ENCODE data around the gene EIF2B4. TPM values are rescaled to one million over a fixed set of nuclear protein-coding genes. Genes with fewer than 3 reads are reported as not detected.

EIF2B4 gene
- polyA plus RNA-seq, 2 of the 4 experiments (the other 2 are of a cell fraction): 62.8 to 73.5 TPM

- TF ChIP-seq, protein P1, sequence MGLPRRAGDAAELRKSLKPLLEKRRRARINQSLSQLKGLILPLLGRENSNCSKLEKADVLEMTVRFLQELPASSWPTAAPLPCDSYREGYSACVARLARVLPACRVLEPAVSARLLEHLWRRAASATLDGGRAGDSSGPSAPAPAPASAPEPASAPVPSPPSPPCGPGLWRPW (IDR thresholded peaks at IDR 0.05): no peak
- no peak for TF ChIP-seq CHD2 (IDR thresholded peaks at IDR 0.05; ENCODE audit: low read length, partially characterized antibody)
- peak; percentile 26; the same call in 1 of the 2 replicates for TF ChIP-seq PHF8 (IDR thresholded peaks at IDR 0.05; ENCODE audit: borderline replicate concordance, low read depth)
- TF ChIP-seq KDM5A (IDR thresholded peaks at IDR 0.05): no peak
These were observed 9.9 kb upstream of the EIF2B4 start (continued) for GRCh38 chr2:27379836-27380625.

DNA sequence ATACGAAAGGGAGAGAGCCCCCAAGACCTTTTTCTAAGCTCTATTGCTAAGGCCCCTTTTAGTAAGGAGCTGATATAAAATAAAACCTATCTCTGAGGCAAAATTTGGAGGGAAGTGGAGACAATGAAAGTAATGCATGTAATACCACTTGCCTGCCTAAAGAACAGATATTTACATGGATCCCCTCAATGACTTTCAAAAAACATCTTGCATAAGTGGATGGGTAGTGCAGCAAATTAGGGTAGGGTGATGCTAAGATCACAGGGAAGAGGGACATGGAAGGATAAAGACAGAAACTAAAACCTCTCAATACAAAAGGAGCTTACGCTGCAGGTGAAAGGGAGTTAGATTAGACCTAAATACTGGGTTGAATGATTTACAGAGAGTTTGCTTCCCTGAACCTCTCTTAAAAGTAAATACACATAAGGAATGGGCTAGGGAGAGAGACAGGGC is 9.3 kb upstream of the EIF2B4 start:
- H3K4me1 ChIP-seq: peaks cover 24% of the 10 kb centered on the region
- TF ChIP-seq POLR2AphosphoS2 (conservative IDR thresholded peaks at IDR 0.05; ENCODE audit: low read length) (0 out of 2 replicates have a peak, but pooled peaks have one; percentile 52), TP53 (CRISPR knock-in tag; IDR thresholded peaks at IDR 0.05) (peak; percentile 12; the same call in 1 of the 2 replicates), FOSL2 (IDR thresholded peaks at IDR 0.05) (no peak; the same call in 1 of the 2 replicates), FOSL2 (CRISPR knock-in tag; IDR thresholded peaks at IDR 0.05) (no peak), JUN (IDR thresholded peaks at IDR 0.05) (no peak), FOXS1 (CRISPR knock-in tag; IDR thresholded peaks at IDR 0.05) (no peak), EP300 (IDR thresholded peaks at IDR 0.05) (no peak), NR3C1 (IDR thresholded peaks at IDR 0.05) (no peak), PBX3 (IDR thresholded peaks at IDR 0.05) (no peak), NPAS2 (CRISPR knock-in tag; IDR thresholded peaks at IDR 0.05; ENCODE audit: borderline replicate concordance) (no peak), EHF (CRISPR knock-in tag; IDR thresholded peaks at IDR 0.05) (no peak), HMGXB4 (CRISPR knock-in tag; IDR thresholded peaks at IDR 0.05; ENCODE audit: borderline replicate concordance) (0 out of 2 replicates have a peak, but pooled peaks have one; percentile 49), EHMT2 (IDR thresholded peaks at IDR 0.05; ENCODE audit: low read depth) (no peak), CHD4 (IDR thresholded peaks at IDR 0.05; ENCODE audit: borderline replicate concordance) (no peak), FOSB (CRISPR knock-in tag; IDR thresholded peaks at IDR 0.05) (peak; percentile 71; the same call in 1 of the 2 replicates), HOXA7 (CRISPR knock-in tag; IDR thresholded peaks at IDR 0.05) (peak; percentile 69; the same call in 1 of the 2 replicates)
- TF ChIP-seq, protein P2, sequence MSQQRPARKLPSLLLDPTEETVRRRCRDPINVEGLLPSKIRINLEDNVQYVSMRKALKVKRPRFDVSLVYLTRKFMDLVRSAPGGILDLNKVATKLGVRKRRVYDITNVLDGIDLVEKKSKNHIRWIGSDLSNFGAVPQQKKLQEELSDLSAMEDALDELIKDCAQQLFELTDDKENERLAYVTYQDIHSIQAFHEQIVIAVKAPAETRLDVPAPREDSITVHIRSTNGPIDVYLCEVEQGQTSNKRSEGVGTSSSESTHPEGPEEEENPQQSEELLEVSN (IDR thresholded peaks at IDR 0.05; ENCODE audit: borderline replicate concordance, low read depth): no peak
- no peaks in the 10 kb centered on the region for H3K9me3 ChIP-seq
- peak overlapping the region; percentile 93 for H3K4me2 ChIP-seq
- FAIRE-seq: no peak
- POLR2A ChIA-PET: interaction anchor here (2.0 to 3.0 kb wide), 3 partner anchors 10 to 30 kb away, joined by 8 to 26 read pairs (median 18); partner anchors contain the start of genes EIF2B4, GTF3C2, PPM1G and SNX17
- no peak for ATAC-seq
- H3K4me3 ChIP-seq: peak overlapping the region; percentile 72
- H3K27ac ChIP-seq: peak overlapping the region; percentile 92 to 94
- WGBS (ENCODE audit: missing lambda C conversion rate): 89% methylated on average over 2 of the region's 2 CpGs
- no peak for DNase-seq (ENCODE audit: low read depth in 1 of 2, low spot score in 1 of 2)
- CTCF ChIA-PET: interaction anchor here (0.6 to 6.9 kb wide), 10 partner anchors 8 to 145 kb away, joined by 3 to 50 read pairs (median 4); partner anchors contain the start of genes EIF2B4 and SNX17

Data from A549 (cell line).